HG03064 (cell line): ENCODE data around the gene DOCK9.

ENCODE experiments used
- ATAC-seq: cut with Tn5 transposase; IDR thresholded peaks from one replicate; pipeline ENCODE4 v1.9.1; 2021; ENCODE audit warnings: low read depth; ENCODE audit not compliant: unreplicated experiment

DOCK9 gene

DNA sequence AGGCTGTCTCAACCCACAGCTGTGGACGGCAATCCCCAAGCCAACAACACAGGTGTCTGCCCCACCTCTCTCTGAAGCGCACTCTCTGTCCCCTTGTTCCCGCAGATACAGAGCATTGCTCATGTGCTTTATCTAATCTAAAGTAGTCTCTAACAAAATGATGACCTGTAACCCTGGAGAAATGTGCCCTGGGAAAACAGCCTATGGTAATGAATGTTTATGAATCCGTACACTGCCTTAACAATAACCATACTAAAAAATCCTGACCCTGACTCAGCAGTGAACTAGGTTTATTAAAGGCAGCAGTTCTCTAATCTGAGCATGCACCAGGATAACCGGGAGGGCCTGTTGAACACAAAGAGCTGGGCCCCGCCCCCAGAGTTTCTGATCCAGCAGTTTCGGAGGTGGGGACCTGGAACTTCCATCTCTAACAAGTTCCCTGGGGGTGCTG is 174.7 kb downstream of the DOCK9 start:
- ATAC-seq = no peak

DNA sequence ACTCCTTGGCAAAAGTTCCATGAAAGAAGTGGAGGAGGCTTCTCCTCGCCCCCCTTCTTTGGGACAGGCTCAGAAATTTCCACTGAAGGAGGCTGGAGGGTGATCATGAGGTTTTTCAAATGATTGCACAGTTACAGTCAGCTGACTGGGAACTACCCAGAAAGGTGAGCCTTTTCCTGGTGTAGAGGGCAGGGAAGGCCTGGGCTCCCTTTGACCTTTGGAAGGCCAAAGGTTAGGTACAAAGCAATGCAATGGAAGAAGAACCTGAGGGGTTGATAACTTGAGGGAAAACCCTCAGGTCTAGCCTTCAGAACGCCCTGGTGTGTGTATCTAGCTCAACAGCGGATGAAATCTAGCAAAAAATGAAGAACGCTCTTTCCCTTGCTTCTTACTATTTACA is 175.3 kb downstream of the DOCK9 start:
- no peak for ATAC-seq

DNA sequence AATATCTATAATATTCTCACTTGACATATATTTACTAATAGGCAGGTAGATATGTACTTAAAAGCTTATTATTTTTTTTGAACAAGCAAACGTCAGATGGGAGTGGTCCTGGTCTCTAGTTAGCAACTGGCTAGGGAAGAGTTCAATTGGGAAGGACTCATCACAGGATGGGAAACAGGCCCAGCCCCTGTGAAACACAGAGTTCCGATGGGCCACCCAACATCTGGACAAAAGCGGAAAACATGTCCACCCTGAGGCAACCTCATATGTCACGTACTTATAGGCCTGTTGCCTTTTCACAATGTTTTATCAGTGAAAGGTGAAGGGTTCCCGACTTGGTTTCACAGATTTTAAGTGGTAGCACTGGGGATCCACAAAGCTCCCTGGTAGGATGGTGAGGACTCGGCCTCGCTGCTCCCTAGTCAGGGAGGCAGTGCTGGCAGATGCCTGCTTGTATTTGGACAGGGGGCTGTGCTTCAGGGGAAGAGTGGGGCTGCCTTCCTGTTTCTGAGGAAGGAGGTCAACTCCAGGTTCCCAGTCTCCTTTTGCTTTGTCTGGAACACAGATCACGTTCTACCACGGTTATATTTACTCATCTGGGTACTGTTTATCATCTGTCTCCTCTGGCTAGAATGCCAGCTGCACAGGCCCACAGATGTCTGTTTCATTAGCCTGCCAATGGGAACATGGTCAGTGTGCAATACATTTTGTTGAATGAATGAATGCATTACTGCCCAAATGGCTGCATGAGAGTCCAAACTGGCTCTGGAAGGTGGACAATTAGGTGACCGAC is 176.0 kb downstream of the DOCK9 start:
- no peak for ATAC-seq

DNA sequence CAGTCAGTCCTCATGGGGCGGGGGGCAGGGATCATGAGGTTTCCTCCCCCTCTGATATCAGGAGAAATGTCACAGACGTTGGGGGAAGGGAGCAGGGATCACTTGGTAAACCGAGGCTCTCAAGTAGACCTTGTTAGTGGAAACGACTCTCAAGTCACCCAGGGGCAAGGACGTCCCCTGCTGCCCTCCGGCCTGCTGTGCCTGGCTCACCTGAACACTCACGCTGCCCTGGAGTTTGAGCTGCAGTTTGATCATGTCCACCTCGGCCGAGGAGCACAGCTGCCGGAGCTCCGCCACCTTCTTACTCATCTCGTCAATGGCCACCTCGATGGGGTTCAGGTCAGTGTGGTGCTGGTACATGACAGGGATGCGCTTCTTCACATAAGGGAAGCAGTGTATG is 177.8 kb downstream of the DOCK9 start:
- no peak for ATAC-seq

DNA sequence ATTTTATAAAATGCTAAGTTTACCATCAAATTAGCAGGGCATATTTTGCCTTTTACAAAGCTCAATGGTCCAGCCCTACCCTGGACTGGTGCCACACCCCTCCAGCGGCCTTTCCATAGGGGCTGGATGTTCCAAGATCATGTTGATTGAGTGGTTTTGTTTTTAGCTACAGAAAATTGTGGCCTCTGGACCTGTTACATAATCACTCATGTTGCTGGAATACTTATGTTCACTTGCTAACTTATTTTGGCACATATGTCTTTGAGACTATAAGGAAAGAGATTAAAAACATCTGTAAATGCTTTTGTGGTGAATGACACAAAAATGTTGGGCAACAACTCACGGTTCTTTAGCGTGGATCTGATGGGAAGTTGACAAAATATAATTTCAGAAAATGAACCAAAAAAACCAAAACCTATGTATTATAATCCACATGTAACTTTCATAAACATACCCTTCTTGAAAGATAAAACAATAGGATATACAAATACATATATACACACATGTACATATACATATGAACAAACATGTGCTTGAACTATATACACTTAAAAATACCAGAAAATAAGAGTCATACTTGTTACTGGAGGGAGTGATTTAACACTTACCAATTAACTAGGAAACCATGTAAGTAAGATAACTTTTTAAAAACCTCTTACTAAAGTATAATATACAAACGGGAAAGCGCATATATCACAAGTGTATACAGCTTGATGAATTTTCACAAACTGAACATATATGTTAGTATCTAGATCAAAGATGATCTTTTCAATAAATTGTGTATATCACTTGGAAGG is 178.8 kb downstream of the DOCK9 start:
- no peak for ATAC-seq

DNA sequence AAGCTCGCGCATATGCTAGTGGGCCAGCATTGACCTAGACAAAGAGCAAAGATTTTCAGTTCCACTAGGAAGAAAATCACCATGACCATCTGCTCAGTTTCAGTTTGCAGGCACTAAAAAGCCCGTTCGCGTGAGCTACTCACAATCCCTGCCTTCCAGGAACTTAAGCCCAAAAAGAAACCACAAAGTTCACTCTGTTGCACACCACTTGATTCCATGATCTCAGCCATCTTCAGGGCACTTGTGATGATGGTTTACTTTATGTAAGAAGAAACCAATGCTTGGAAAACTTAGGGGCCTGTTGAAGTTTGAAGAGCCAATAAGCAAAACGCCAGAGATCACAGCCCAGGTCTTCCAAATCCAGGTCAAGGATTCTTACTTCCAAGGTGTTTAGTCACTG is 180.4 kb downstream of the DOCK9 start:
- ATAC-seq = no peak

DNA sequence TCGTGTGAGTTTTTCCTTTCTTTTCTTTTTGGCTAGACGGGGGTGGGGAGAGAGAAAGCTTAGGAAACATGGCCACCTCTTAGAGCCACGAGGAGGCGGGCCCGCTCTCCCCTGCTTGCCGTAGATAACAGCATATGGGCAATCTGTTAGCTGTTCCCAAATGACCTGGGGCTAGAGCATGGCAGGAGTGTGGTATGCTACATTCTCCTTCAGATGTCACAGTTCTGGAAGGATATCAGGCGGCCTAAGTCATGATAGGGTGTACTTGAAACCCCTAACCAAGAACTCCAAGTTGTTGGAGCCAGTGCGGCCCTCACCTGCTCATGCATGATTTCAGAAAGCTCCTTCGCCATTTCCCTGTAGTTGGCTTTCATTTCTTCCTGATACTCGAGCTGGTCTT is 181.1 kb downstream of the DOCK9 start:
- ATAC-seq = no peak

DNA sequence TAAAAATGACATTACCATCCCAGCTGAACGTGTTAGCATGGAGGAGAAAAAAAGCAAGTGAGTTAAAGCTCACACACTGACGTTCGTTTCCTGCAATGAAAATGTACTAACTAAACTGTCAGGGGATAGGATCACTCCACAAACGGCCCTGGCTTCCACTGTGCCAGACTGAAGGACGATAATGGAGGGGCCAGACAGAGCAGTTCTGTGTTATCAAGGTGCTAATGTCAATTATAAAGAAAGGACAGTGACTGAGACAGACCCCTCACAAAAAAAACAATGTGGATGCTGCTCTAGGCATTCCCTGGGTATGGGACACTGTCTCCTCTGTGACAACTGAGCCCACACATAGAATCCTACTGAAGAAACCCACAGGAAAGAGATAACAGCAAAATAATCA is 181.7 kb downstream of the DOCK9 start:
- no peak for ATAC-seq

DNA sequence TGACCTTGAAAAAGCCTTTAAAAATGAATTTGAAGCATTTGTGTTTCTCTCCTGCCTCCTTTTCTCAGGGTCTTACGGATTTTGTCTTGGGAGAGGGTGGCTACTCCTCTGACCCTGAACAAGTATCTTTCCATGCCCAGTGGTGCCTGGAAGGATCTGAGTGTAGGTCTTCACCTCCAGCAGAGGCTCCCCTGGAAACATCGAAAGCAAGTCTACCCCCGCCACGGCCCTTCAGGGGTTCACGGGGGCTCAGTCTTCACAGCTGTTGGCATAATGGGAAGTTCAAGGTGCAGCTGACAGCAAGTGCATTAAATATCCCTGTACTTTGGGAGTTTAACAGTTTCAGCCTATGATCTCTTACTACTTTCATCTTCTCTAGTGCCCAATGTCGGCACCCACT is 182.6 kb downstream of the DOCK9 start:
- ATAC-seq = no peak

DNA sequence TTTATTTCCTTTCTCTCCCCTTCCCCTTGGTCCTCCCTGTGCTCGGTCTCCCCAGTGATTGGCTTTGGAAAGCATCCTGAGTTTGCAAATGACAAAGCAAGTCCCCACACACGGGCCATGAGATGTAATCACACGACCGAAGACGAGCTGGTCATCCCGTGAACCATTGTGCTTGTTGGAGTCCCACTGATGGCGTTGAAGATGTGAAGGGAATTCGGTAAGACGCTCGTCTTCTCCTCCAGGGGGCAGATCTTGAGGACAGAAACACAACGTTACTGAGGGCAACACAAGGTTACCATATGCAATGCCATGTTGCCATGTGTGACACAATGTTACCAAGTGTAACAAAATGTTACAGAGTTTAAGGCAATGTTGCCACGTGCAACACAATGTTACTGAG is 183.4 kb downstream of the DOCK9 start:
- ATAC-seq = no peak

DNA sequence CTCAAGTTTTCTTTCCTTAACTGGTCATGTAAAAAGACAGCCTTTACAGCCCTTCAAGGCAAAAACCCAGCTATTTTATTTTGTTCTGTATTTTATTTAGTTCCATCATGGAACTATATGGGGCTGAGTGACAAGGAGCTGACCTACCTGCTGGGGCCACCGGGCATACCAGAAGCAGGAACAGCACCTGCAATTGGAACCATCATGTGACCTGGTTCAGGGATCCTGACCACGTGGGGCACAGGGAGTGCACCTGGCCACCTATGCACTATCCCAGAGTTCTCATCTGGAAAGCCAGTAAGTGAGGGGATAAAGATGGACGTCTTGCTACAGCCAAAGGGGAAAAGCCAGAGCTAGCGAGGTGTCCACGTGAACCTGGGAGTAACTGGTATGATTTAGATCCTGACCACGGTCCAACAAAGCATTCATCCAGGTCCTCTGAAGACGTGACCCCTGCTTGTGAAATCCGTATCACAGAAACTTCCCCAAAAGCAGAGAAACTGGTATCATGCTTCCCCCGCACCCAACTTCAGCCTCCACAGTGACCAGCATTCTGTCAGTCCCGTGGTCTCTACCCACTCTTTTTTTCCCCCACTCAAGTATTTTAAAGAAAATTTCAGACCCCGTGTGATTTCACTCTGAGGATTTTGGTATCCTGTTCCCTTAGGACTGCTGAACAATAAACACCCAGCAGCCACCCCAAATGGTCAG is 184.9 kb downstream of the DOCK9 start:
- ATAC-seq = no peak

DNA sequence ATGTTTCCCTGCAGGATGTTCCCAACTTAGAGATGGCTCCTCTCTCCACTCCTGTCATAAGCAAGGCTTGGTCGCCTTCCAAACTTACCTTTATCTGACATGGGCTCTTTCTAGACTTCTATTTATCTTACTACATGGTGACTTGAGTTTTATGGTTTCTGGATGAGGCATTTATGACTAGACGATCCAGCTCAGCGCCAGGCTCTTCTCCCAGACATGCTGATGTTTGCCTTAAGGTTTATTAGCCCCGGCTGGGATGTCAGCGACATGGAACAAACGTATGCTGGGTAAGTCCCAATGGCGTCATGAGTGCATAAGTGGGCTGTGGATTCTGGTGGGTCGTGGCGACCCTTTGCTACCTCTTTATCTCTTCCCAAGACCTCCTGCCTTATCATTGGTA is 185.5 kb downstream of the DOCK9 start:
- no peak for ATAC-seq

DNA sequence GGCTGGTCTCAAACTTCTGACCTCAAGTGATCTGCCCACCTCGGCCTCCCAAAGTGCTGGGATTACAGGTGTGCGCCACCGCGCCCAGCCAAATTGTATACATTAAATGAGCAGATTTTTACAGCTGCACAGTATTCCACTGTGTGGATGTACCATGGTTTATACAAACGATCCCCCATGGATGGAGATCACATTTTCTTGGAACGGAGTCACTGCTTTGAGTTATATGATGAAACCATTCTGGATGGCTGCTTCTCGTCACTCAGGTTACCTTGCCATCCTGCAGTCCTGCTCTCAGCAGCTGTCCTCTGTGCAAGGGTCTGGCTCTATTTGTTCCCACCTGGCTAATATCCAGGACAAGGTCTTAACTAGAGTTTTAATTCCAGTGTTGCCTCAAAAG is 186.3 kb downstream of the DOCK9 start:
- ATAC-seq = no peak

DNA sequence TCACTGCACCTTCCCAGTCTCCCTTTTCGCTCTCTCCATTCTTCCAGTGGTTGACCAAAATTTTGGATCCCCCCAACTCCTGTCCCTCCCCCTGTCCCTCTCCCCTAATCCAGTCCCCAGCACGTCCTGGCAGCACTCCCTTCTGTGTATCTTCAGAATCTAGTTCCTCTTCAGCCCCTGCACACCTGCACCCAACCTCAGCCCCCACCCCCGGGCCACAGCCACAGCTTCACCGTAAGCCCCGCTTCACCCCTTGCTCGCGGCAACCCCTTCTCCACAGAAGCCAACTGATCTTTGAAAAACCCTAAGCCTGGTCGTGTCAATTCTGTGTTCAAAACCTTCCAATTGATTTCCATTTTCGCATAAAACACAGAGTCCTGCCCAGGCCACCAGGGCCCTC is 189.9 kb downstream of the DOCK9 start:
- no peak for ATAC-seq

DNA sequence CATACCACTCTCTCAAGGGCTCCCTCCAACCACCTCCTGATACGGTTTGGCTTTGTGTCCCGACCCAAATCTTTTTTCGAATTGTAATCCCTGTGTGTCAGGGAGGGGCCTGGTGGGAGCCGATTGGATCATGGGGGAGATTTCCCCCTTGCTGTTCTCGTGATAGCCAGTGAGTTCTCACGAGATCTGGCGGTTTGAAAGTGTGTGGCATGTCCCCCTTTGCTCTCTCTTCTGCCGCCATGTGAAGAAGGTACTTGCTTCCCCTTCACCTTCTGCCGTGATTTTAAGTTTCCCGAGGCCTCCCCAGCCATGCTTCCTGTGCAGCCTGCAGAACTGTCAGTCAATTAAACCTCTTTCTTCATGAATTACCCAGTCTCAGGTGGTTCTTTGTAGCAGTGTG is 190.7 kb downstream of the DOCK9 start:
- ATAC-seq = no peak

DNA sequence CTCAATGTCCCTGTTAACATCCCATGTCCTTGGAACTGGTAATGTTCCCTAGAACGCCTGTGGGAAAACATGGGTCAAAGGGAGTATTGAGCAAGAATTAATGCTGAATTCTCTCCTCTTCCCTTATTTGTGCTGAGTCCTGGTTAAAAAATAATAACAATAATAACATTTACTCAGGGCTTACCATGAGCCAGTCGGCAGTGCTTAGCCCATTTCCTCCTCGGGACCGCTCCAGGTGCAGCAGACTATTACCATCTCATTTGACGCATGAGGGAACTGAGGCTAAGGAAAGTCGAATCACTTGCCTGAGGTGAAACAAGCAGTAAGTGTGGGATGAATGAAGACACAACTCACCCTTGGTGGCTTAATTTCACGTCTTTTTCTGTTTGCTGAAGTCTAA is 191.8 kb downstream of the DOCK9 start:
- no peak for ATAC-seq

DNA sequence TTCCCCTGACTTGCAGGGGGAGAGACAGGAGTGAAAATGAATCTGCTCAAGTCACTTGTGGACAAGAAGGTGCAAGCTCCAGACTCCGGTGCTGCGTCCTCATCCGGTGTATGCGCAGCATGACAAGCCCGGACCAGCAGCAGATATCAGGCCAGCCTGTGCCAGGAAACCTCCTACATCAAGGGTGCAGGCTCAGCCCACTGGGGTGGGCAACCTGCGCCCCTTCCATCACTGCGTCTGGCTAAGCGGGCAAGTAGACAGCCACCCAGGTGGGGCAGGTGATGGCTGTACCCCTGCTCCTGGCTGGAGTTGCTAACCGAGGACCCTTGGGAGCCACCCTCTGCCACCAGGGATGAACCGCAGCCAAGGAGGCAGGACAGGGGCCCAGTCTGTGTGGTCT is 192.5 kb downstream of the DOCK9 start:
- ATAC-seq = no peak

DNA sequence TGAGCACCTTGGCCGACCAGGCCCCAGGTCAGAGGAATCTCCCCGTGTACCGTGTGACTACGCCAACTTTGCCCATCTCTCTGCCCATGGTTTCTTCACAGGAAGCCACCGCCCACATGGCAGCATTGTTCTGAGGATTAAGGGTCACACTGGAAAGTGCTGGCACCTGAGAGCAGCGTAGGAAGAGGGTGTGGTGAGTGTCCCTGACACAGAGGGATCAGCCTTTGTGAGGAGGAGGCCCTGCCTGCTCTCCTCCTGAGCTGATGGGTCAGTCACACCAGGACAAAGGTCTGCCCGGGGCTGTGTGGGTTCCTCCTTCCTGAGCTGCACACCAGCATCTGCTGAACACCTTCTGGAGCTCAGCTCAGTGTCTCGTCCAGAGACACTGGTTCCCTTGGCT is 193.2 kb downstream of the DOCK9 start:
- no peak for ATAC-seq

DNA sequence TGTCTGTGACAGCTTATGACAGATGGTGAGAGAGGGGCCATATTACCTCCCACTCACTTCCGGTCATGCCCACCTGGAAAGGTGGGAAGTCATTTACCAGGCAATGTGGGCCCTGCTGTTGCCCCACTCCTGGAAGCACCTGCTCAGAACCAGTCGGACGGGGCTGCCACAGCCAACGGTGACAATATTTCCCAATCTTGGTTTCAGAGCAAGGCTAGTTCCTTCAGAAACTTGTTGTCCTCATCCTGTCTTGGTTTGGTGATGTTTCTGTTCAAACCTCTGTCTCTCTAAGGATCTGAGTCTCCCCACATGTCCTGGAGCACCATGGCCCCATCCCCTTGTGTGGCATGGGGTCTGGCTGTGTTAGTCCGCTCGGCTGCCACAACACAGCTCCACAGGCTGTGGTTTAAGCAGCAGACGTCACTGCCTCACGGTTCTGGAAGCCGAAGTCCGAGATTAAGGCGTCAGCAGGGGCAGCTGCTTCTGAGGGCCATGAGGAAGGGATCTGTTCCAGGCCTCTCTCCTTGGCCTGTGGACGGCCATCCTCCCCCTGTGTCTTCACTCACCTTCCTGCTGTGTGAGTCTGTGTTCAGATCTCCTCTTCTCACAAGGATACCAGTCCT is 193.9 kb downstream of the DOCK9 start:
- no peak for ATAC-seq

DNA sequence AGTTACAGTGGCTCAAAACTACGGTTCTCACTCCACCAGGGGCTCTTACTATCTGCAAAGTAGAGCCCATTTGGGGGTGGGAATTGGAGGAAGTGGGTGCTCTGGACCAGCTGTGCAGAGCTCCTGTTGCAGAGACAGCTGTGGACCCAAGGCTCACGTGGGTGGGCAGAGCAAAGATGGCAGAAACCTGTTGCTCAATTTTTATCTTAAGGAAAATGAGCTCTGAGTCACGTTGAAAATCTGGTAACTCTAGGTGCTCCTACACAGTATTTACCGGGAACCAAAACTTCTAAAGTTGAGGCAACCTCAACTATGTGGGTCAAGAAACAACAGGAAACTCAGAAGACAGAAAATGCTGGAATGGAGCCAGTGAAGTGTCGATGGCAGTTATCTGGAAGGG is 195.2 kb downstream of the DOCK9 start:
- no peak for ATAC-seq

DNA sequence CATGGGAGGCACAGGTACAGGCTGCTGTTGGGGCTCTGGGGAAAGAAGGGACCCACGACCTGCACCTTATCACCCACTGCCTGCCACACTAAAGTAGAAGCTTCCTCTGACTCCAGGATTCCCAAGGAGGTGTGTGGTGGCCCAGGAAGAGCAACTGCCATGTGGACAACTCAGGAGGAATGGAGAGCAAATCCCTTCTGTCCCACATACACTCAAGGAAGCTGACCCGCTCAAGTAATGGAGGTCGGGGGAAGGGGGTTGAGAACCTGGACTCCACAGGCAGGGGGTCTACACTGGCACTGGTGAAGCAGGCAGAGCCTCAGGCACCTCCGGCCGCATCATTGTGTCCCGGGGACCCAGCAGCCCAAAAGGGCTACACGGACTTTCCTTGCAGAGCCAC is 196.0 kb downstream of the DOCK9 start:
- no peak for ATAC-seq
